Activated T-cell treated with anti-CD3 and anti-CD28 coated beads, Interleukin-2, amount 50 U/mL, for 72 hours (primary cell): Measurements from ENCODE around the gene WNT11. TPM values are rescaled to one million over a fixed set of nuclear protein-coding genes. Genes with fewer than 3 reads are reported as not detected.
A peak's percentile ranks its signal among the peaks of the same experiment; 100 is the strongest.
"Not testable (repeated sequence)": the region's sequence is repeated elsewhere in the genome, so short reads cannot be mapped to it uniquely, and the experiment has no call there.

Experiments used
- ATAC-seq, 2 donors: fragments of 150-1000 bp; cut with Tn5 transposase; replicated peaks in 1 of 2; 2 replicates each; pipeline ENCODE4 v1.10.0; 2021; ENCODE audit warnings: moderate library complexity in 2 of 2, mild to moderate bottlenecking in 1 of 2
- DNase-seq, 2 donors: peaks; one replicate each; pipeline ENCODE4 v3.0.0; 2021 to 2022; ENCODE audit warnings: mixed read lengths in 1 of 2
- H3K27ac Mint-ChIP-seq: one replicate; pipeline ENCODE4 v1.8.0; 2022; ENCODE audit warnings: mild to moderate bottlenecking, moderate library complexity, mixed read lengths
- H3K27me3 Mint-ChIP-seq: one replicate; pipeline ENCODE4 v1.8.0; 2022; ENCODE audit warnings: low read depth, mixed read lengths
- H3K36me3 Mint-ChIP-seq, 2 donors: one replicate each; pipeline ENCODE4 v1.8.0; 2022; ENCODE audit warnings: mixed read lengths in 2 of 2, mild to moderate bottlenecking in 1 of 2; ENCODE audit not compliant: insufficient read depth in 2 of 2
- H3K4me1 Mint-ChIP-seq: one replicate; pipeline ENCODE4 v1.8.0; 2022; ENCODE audit warnings: low read depth, mixed read lengths
- H3K4me3 Mint-ChIP-seq, 2 donors: one replicate each; pipeline ENCODE4 v1.8.0; 2022; ENCODE audit warnings: mild to moderate bottlenecking in 2 of 2, mixed read lengths in 2 of 2, moderate library complexity in 2 of 2
- H3K9me3 Mint-ChIP-seq, 2 donors: one replicate each; pipeline ENCODE4 v1.8.0; 2022; ENCODE audit warnings: mixed read lengths in 2 of 2
- total RNA-seq, 2 donors: library from RNA; stranded (reverse); gene quantifications; one replicate each; pipeline ENCODE4 v1.2.3, GENCODE V29; 2022

The WNT11 gene
- total RNA-seq, 2 donors from 2014 or later: 0.12 to 0.16 TPM

DNA sequence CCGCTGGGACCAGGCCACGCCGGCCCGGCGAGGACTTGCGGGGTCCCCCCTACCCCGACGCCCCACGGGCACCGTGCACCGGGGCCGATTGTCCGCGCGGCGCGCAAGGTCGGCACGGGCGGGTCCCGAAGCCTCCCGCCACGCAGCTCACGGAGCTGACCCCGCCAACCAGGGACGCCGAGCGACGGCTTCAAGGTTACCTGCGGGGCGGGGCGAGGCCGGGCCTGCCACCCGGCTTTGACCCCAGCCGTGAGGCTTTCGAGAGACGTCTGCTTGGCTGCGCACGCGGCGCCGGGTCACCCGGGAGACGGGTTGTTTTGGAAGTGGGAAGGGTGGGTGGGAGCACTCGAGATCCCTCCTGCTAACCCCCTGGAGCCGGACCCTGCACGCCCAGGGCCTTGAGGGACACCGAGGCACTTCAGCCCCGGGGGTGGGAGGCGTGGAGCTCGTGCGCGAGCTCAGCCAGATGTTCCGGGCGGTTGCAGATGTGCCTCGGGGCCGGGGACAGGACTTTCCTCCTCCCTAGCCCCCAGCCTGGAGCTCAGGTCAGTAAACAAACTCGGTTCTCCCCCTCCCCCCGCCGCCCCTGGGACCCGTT, 3.2 kb upstream of the WNT11 start:
- no peak overlapping the region for H3K27ac Mint-ChIP-seq
- peak; percentile 39 to 46 for ATAC-seq
- H3K4me1 Mint-ChIP-seq: peaks cover 14% of the 10 kb centered on the region
- H3K9me3 Mint-ChIP-seq: no peaks in the 10 kb centered on the region
- peak overlapping the region; percentile 70 to 86 for H3K4me3 Mint-ChIP-seq
- DNase-seq: peak; percentile 58 to 59
- H3K36me3 Mint-ChIP-seq: no peaks in the 10 kb centered on the region
- peaks cover 58% of the 10 kb centered on the region for H3K27me3 Mint-ChIP-seq

DNA sequence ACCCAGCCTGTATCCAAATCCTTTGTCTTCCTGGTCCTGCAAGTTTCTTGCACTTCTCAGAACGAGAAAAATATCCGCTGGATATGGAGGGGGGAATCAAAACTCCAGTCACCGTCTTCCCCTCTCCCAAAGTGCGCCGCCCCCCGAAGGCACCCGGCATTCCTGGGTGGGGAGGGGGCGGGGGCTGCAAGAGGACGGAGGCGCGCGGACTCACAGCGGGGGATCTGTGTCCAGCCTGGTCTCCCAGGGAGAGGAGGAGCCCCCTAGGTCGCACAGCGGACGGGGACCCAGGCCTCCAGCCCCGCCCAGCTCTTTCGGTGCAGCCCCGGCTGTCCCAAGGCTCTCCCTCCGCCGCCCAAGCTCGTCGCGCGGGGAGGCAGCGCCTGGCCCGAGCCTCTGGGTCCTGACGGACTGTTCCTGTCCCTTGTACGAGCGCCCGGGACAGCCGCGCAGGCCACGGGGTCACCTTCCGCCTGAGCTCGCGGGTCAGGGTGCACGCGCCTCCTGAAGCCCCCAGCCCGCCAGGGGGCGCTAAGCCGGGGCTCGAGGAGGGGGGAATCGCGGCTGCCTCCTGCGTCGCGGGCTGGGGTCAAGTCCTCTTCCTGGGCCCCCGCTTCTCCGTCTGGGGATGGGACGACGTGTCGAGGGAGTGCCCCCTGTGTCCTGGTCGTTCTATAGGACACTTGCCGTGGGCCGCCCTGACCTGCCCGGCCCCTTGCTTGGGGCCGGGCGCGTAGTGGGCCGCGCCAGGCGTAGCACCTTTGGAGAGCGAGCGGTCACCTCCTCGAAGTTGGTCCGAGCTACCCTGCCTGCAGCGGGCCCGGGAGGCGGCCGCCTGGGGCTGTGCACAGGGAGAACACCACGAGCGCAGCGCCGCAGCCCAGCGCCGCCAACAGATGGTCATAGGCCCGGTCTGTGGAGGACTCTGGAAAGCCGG, 2.4 kb upstream of the WNT11 start:
- DNase-seq (peak; percentile 87 to 89), ATAC-seq (peak; percentile 72 to 73)
- H3K4me1 Mint-ChIP-seq: peaks cover 13% of the 10 kb centered on the region
- no peak overlapping the region for H3K27ac Mint-ChIP-seq
- H3K9me3 Mint-ChIP-seq: no peaks in the 10 kb centered on the region
- peak overlapping the region; percentile 70 to 86 for H3K4me3 Mint-ChIP-seq
- H3K27me3 Mint-ChIP-seq: peaks cover 64% of the 10 kb centered on the region
- H3K36me3 Mint-ChIP-seq: no peaks in the 10 kb centered on the region

DNA sequence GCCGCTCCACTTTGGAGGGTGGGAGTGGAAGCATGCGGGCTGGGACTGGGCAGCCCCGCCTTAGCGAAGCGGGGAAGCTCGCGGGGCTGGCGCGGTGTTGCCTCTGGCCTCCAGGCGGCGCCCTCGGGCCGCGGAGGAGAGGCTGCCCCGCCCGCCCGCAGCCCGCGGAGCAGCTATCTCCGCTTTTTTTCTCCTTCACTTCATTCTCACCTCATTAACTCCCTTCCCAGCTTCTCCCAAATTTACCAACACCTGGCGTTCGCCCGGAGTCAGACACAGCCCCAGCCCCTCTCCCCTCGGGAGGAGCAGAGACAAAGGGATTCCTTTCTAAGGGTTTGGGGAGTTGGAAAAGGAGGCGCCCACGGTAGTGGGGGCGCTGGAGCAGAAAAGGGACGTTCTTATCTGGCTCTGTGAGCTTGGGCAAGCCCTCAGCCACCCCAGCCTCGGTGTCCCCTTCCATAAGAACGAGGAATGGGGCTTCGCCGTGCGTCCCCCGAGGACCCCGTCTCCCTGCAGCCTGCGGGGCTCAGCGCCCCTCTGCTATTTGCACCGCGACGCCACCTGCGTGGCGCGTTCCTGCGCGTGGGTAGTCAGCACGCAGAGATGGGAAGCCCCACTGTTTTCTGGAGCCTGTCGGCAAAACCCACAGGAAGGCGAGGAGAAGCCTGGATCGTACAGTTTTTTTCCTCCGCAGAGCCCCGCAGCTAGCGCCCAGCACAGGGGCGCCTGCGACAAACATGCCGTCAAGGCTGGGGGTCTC, 1.5 kb upstream of the WNT11 start:
- H3K4me1 Mint-ChIP-seq: peaks cover 13% of the 10 kb centered on the region
- peak overlapping the region; percentile 70 to 86 for H3K4me3 Mint-ChIP-seq
- H3K27me3 Mint-ChIP-seq: peaks cover 62% of the 10 kb centered on the region
- no peaks in the 10 kb centered on the region for H3K9me3 Mint-ChIP-seq
- ATAC-seq (peak; percentile 67), DNase-seq (peak; percentile 84 to 88)
- H3K36me3 Mint-ChIP-seq: no peaks in the 10 kb centered on the region
- no peak overlapping the region for H3K27ac Mint-ChIP-seq

DNA sequence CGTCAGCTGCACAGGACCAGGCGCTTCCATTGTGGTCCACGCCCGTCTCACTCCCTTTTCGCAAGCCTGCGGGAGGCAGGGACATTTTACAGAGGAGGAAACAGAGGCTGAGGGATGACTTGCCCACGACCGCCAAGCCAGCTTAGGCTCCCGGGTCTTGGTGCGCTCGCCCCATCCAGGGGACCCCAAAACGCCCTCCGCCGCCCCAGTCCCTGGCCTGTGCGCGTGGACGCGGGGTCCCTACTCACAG, 300 bp downstream of the WNT11 start:
- Mint-ChIP-seq H3K27ac (no peak overlapping the region), H3K27me3 (peaks cover 44% of the 10 kb centered on the region), H3K4me1 (peaks cover 13% of the 10 kb centered on the region), H3K4me3 (peak overlapping the region; percentile 71 to 78), H3K9me3 (no peaks in the 10 kb centered on the region), H3K36me3 (no peaks in the 10 kb centered on the region)
- DNase-seq: no peak
- ATAC-seq: no peak

DNA sequence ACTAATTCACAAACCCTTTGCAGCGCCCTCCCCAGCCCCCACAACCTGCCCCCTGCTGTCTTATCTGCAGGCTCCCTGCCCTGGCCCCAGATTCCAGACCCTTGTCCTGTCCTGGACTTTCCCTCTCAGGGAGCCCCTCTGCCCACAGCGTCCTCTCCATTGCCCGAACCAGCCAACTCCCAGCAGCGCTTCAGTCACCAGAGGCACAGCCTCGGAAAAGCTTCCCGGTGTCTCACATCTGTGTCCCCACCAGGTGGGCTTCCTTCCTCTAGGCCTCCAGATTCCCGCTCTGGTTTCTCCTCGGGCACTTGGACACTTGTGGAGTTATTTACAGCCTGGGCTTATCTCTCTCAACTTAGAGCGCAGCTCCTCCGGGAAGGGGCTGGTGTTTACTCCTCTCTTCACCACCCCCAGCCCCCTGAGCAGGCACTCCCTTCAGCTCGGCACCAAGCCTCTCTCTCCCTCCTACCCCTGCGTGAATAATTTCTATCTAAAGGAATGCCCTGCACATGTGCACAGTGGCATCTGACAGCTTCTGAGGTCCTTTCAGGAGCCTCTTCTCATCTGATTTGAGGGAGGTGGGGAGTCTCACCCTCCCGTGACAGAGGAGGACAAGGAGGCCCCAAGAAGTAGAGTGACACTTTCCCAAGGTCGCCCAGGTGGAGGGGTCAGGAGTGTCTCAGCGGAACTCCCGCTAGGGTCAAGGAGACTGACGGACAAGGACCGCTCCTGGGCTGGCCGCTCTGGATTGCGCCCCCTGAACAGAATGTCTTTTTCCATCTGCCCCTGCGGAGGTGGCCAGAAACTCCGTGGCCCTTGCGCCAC, 838 bp downstream of the WNT11 start:
- H3K4me3 Mint-ChIP-seq: peak overlapping the region; percentile 71 to 78
- peaks cover 13% of the 10 kb centered on the region for H3K4me1 Mint-ChIP-seq
- no peaks in the 10 kb centered on the region for H3K9me3 Mint-ChIP-seq
- peaks cover 41% of the 10 kb centered on the region for H3K27me3 Mint-ChIP-seq
- no peak for ATAC-seq
- no peaks in the 10 kb centered on the region for H3K36me3 Mint-ChIP-seq
- DNase-seq: no peak
- H3K27ac Mint-ChIP-seq: no peak overlapping the region

DNA sequence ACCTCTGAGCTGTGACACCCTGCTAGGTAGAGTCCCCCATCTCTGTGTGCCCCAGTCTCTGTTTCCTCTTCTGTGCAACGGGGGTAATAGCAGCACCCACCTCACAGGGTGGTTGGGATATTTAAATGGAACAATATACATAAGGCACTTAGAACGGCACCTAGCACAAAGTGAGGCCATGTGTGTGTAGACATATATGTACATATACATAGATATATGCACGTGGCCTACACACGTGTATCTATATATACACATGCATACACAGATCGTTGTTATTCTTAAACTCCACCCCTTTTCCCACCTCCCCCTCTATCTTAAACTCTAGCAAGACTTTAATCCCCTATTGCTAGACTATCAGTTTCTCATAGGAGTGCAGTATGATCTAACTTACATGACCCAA, 2.4 kb downstream of the WNT11 start:
- no peaks in the 10 kb centered on the region for H3K36me3 Mint-ChIP-seq
- H3K4me3 Mint-ChIP-seq: no peak overlapping the region
- ATAC-seq: no peak
- H3K4me1 Mint-ChIP-seq: peaks cover 13% of the 10 kb centered on the region
- no peaks in the 10 kb centered on the region for H3K9me3 Mint-ChIP-seq
- no peak overlapping the region for H3K27ac Mint-ChIP-seq
- DNase-seq: no peak
- peaks cover 41% of the 10 kb centered on the region for H3K27me3 Mint-ChIP-seq

DNA sequence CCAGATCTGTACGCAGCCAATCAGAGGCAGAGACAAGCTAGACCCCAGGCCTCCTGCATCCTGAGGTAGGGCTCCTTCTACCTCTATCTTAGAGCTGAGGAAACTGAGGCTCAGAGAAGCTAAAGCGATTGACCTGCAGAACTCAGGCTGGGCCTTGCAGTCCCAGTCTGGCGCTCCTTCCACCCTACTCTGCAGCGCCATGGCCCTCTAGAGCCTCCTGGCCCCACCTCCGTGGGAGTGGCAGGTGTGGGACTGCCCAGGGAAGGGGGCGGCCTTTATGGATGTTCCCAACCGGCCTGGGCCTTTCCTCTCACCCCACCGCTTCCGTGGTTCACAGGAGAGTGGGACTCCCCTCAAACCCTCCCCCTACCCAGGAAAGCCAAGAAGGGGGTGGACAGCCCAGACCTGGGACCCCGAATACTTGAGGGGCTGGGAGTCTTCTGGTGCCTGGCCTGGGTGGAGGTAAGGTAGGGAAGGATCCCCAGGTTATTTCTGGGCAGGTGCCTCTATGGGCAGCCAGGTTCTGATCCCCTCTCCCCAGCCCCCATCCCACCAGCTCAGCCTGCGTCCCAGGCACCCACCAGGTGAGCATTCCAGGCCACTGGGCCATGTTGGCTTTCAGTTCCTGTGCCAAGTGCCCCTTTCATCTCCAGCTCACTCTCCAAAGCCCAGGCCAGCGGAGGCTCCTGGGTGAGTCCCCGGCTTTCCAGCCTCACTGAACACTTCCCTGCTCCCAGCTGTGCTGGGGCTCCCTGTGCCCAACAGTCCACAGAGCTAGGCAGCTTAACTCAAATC, 3.0 kb downstream of the WNT11 start:
- Mint-ChIP-seq H3K27ac (no peak overlapping the region), H3K4me1 (peaks cover 13% of the 10 kb centered on the region), H3K27me3 (peaks cover 41% of the 10 kb centered on the region), H3K4me3 (no peak overlapping the region), H3K9me3 (no peaks in the 10 kb centered on the region), H3K36me3 (no peaks in the 10 kb centered on the region)
- DNase-seq (no peak), ATAC-seq (no peak)

DNA sequence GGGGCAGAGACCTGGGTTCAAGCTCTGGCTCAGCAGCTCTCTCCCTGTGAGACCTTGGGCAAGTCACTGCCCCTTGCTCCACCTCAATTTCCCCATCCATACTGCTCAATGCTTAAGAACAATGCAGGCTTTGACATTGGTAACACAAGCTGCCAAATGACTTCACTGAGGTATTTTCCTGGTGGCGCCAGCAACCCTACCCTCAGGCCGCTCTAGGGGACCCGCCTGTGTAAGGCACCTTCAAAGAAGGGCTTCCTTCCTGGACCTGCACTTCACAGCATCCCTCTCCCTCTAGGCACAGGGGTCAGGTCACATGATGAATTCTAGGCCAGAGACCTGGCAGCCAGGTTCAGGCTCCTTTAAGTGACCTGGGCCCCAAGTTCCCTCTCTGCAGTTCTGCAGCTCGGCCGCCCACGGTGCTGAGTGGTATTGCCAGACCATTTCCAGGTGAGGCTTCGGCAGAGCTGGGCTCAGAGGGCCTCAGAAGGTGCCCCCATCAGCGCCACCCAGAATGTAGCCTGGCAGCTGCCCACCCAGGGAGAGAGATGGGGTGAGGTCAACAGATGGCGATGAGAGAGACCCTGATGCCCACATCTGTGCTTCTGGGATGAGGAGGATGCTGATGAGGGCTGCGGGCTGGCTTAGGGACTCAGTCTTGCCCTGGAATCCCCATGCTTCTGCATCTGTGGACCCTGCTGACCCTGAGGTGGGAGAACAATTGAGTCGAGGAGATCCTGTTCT, 4.5 kb downstream of the WNT11 start:
- Mint-ChIP-seq H3K27ac (no peak overlapping the region), H3K36me3 (no peaks in the 10 kb centered on the region), H3K4me3 (no peak overlapping the region), H3K9me3 (no peaks in the 10 kb centered on the region), H3K27me3 (peaks cover 29% of the 10 kb centered on the region), H3K4me1 (peaks cover 7% of the 10 kb centered on the region)
- DNase-seq (no peak), ATAC-seq (no peak)

DNA sequence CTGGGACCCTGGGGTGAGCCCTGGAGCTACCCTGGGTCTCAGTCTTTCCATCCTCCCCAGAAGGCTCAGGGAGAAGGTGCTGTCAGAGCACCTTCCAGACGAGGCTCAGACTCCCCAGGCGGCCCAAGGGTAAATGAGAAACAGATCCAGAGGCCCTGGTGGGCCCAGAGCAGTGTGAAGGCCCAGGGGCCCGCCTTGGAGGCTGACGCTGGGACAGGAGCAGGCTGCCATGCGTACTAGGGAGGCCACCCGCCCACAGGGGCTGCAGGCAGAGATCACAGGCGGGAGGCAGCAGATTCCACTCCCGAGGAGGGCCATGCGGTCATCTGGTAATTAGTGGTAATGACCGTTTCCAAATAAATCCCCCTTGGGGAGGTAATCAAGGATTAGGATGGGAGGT, 5.2 kb downstream of the WNT11 start:
- Mint-ChIP-seq H3K27ac (no peak overlapping the region), H3K4me3 (no peak overlapping the region), H3K36me3 (no peaks in the 10 kb centered on the region), H3K4me1 (peaks cover 4% of the 10 kb centered on the region), H3K27me3 (peaks cover 25% of the 10 kb centered on the region), H3K9me3 (no peaks in the 10 kb centered on the region)
- ATAC-seq: no peak
- DNase-seq: no peak

DNA sequence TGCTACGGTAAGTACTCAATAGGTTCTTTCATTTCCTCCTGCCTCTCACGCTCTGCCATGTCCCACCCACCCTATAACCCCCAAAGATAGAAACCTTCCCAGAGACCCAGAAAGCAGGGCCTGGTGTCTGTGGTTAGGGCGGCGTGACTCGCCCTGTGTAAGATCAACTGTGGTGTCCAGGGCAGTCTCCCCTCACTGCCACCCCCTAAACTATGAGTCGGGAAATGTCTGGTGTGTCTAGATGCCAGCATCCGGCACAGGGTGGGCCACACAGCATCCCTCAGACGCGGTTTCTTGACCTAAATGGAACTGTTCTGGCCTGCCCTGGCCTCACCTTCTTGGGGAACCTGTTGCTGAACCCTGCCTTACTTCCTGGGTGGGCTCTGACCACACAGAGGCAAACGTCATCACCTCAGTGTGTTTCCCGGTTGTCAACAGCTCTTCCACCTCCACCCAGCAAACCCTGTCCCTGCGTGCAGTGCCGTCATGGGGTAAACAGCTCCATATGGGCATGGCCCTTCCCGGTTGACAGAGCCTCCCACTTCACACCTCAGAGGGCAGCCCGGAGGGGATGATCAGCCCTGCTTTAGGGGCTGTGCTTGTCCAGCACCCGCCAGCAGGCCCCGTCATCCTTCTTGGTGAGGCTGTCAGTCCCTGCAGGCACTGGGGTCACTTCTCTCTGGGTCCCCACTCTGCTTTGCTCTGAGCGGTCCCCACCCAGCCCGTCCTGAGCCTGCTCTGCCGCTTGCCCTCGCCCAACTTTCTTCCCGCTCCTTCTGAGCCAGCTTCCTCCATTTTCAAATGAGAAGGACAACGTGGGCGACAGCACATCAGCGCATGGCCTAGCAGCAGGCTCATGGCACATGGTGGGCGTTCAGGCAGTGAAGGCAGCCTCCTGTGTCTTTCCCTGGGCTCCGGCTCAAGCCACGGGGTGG, 6.0 kb downstream of the WNT11 start:
- H3K27ac Mint-ChIP-seq: no peak overlapping the region
- DNase-seq (no peak), ATAC-seq (no peak)
- no peaks in the 10 kb centered on the region for H3K9me3 Mint-ChIP-seq
- no peaks in the 10 kb centered on the region for H3K36me3 Mint-ChIP-seq
- peaks cover 17% of the 10 kb centered on the region for H3K27me3 Mint-ChIP-seq
- H3K4me1 Mint-ChIP-seq: no peaks in the 10 kb centered on the region
- H3K4me3 Mint-ChIP-seq: no peak overlapping the region

DNA sequence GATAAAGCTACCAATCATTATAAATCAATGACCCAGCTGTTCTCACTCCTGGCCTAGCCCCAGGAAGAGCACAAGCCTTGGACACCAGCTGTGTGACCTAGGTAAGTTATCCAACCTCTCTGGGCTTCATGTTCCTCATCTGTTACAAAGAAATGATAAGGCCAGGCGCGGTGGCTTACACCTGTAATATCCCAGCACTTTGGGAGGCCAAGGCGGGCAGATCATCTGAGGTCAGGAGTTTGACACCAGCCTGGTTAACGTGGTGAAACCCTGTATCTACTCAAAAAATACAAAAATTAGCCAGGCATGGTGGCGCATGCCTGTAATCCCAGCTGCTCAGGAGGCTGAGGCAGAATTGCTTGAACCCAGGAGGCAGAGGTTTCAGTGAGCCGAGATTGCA, 7.6 kb downstream of the WNT11 start:
- not testable (repeated sequence) for H3K36me3 Mint-ChIP-seq, H3K9me3 Mint-ChIP-seq, H3K4me3 Mint-ChIP-seq, H3K27ac Mint-ChIP-seq, H3K27me3 Mint-ChIP-seq, ATAC-seq, H3K4me1 Mint-ChIP-seq, DNase-seq
